Peyer's patch (tissue), 4 donors: Measurements from ENCODE around the gene GPC6. TPM values are rescaled to one million over a fixed set of nuclear protein-coding genes. Genes with fewer than 3 reads are reported as not detected.

ENCODE experiments used
- DNase-seq, 3 donors: peaks; one replicate each; pipeline ENCODE4 v3.0.0-alpha.2; 2017 to 2019
- H3K27ac ChIP-seq, 4 donors: fragments of 200-600 bp; sonication (generic); one replicate each; pipeline ENCODE4 v1.5.1; 2016 to 2019
- H3K27me3 ChIP-seq, 2 donors: fragments of 200-600 bp; sonication (generic); one replicate each; pipeline ENCODE4 v1.5.1; 2019
- H3K36me3 ChIP-seq, 3 donors: fragments of 200-600 bp; sonication (generic); one replicate each; pipeline ENCODE4 v1.5.1; 2016 to 2019
- H3K4me1 ChIP-seq, 4 donors: fragments of 200-600 bp; sonication (generic); one replicate each; pipeline ENCODE4 v1.5.1; 2016 to 2019
- H3K4me3 ChIP-seq, 4 donors: fragments of 200-600 bp; sonication (generic); 1 replicate in 3 of 4; 2 replicates in 1 of 4; pipeline ENCODE4 v1.5.1; 2016 to 2019; ENCODE audit warnings: mild to moderate bottlenecking in 1 of 4
- H3K9me3 ChIP-seq, 4 donors: fragments of 200-600 bp; sonication (generic); one replicate each; pipeline ENCODE4 v1.5.1; 2016 to 2019; ENCODE audit warnings: mild to moderate bottlenecking in 1 of 4
- POLR2A ChIP-seq, 2 donors: fragments of 450-650 bp; IDR thresholded peaks; one replicate each; pipeline ENCODE4 v1.5.1; 2017; ENCODE audit warnings: antibody characterized with exemption in 2 of 2, mild to moderate bottlenecking in 2 of 2, moderate library complexity in 2 of 2
- total RNA-seq, 4 donors: library from RNA; depleted of rRNA; stranded (reverse); fragments of >200 nt; gene quantifications; one replicate each; pipeline ENCODE4 v1.1.0, GENCODE V29; 2016
- TF ChIP-seq, protein P1 (sequence below), 6 experiments: fragments of 450-650 bp in 4 of 6; fragments of 200-600 bp in 2 of 6; sonication (generic) in 1 of 6; IDR thresholded peaks; one replicate each; pipeline ENCODE4 v1.5.1; 2017 to 2019; ENCODE audit warnings: antibody characterized with exemption in 6 of 6, mild to moderate bottlenecking in 3 of 6, moderate library complexity in 1 of 6

The GPC6 gene
- total RNA-seq, 4 donors from 2014 or later, result 1.6 to 13.2 (median 2.6) TPM

DNA sequence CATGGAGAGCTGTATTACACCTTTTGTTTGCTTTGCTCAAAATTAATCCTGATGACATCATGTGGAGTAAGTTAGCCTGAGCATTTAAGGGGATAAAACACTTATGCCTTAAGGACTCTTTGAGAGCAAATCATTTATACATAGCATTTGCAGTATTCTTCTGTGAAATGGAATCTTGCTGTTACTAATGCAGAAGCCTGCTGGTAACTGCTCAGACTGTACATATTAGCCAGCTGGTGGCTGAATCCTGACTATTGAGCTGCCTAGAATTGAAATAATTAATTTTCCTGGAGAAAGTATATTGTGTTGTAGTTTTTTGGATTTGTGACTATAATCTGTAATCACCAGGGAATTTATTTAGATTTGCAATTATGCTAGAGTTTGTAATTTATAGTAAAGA is 363.2 kb downstream of the GPC6 start:
- Histone ChIP-seq H3K4me3 (no peak overlapping the region), H3K27ac (no peak overlapping the region), H3K27me3 (no peaks in the 10 kb centered on the region), H3K4me1 (no peaks in the 10 kb centered on the region), H3K9me3 (no peaks in the 10 kb centered on the region), H3K36me3 (no peaks in the 10 kb centered on the region)
- TF ChIP-seq POLR2A (IDR thresholded peaks at IDR 0.05), result no peak
- TF ChIP-seq, protein P1, sequence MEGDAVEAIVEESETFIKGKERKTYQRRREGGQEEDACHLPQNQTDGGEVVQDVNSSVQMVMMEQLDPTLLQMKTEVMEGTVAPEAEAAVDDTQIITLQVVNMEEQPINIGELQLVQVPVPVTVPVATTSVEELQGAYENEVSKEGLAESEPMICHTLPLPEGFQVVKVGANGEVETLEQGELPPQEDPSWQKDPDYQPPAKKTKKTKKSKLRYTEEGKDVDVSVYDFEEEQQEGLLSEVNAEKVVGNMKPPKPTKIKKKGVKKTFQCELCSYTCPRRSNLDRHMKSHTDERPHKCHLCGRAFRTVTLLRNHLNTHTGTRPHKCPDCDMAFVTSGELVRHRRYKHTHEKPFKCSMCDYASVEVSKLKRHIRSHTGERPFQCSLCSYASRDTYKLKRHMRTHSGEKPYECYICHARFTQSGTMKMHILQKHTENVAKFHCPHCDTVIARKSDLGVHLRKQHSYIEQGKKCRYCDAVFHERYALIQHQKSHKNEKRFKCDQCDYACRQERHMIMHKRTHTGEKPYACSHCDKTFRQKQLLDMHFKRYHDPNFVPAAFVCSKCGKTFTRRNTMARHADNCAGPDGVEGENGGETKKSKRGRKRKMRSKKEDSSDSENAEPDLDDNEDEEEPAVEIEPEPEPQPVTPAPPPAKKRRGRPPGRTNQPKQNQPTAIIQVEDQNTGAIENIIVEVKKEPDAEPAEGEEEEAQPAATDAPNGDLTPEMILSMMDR (IDR thresholded peaks at IDR 0.05), result no peak
- no peak for DNase-seq

DNA sequence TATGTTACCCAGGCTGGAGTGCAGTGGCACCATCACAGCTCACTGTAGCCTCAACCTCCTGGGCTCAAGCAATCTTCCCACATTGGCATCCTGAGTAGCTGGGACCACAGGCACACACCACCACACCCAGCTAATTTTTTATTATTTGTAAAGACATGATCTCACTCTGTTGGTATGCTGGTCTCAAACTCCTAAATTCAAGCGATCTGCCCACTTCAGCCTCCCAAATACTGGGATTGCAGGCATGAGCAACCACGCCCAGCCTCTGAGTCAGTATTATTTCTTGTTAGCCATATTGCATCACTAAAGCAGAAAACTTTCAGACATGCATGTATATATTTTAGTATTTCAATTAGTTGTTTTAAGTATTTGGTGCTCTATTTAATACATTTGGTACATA is 376.4 kb downstream of the GPC6 start:
- Histone ChIP-seq H3K4me1 (no peaks in the 10 kb centered on the region), H3K36me3 (no peaks in the 10 kb centered on the region), H3K4me3 (no peak overlapping the region), H3K9me3 (no peaks in the 10 kb centered on the region), H3K27me3 (no peaks in the 10 kb centered on the region), H3K27ac (no peak overlapping the region)
- no peak for DNase-seq
- no peak for TF ChIP-seq POLR2A (IDR thresholded peaks at IDR 0.05)
- TF ChIP-seq, protein P1 (IDR thresholded peaks at IDR 0.05), result no peak

DNA sequence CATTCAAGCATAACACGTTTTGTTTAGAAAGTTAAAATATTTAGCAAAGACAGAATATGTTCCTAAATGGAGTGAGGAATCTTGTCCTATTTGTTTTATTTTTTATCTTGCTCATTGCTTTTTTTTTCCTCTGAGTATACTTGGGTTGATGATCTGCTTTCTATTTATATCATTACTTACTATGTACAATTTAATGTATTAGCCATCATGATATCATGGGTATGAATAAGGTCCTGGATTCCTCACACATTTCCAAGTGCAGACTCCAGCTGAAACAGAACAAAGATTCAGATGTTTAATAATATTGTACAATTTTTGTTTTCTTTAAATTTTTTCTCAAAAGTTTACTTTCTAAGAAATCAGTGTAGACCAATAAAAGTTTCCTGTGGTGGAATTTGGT is 388.2 kb downstream of the GPC6 start:
- no peak overlapping the region for H3K4me3 ChIP-seq
- H3K27me3 ChIP-seq, result no peaks in the 10 kb centered on the region
- no peak overlapping the region for H3K27ac ChIP-seq
- H3K9me3 ChIP-seq, result no peaks in the 10 kb centered on the region
- DNase-seq, result no peak
- no peak for TF ChIP-seq POLR2A (IDR thresholded peaks at IDR 0.05)
- TF ChIP-seq, protein P1 (IDR thresholded peaks at IDR 0.05), result no peak
- H3K36me3 ChIP-seq, result no peaks in the 10 kb centered on the region
- no peaks in the 10 kb centered on the region for H3K4me1 ChIP-seq

DNA sequence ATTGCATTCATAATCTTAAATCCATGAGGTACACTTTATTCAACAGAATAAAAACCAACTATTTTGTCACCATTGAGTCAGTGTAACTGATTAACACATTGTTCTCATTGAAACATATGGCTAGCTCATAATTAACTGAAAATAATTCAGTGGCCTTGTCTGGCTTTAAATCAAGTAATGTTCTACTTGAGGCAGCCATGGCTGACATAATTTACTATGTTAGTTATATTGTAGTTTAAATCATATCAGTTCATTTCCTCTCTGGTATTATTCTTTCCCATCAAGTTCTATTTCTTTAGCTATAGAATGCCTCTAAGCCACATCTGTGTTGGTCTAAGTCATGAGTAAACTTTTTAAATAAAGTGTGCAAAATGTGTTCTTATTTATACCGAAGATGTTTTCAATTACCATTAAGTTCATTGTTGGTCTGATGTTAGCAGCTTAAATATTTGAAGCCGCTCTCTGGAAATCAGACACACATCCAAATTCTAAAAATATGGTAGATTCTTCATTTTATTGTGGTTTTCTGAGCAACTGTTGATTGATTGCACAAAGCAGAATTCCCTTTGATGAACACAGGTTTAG is 393.7 kb downstream of the GPC6 start:
- DNase-seq, result no peak
- no peak for TF ChIP-seq POLR2A (IDR thresholded peaks at IDR 0.05)
- TF ChIP-seq, protein P1 (IDR thresholded peaks at IDR 0.05), result no peak

DNA sequence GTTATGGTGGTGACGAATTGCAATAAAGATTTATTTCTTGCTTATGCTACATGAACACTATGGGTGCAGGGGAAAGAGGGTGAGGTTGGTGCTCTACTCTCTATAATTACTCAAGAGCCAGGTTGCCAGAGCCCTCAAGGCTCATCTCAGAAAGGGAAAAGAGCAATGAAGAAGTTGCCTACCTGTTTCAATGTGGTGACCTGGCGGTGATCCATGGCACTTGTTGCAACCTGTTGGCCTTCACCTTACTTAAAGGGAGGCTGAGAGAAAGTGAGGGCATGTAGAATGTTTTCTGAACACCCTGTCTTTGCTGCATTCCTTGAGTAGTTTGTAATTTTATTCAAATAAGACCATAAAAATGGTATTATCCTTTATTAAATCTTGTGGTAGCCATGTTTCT is 394.4 kb downstream of the GPC6 start:
- H3K36me3 ChIP-seq, result no peaks in the 10 kb centered on the region
- DNase-seq, result no peak
- H3K27ac ChIP-seq, result no peak overlapping the region
- H3K27me3 ChIP-seq, result no peaks in the 10 kb centered on the region
- no peaks in the 10 kb centered on the region for H3K4me1 ChIP-seq
- no peak overlapping the region for H3K4me3 ChIP-seq
- TF ChIP-seq, protein P1 (IDR thresholded peaks at IDR 0.05), result no peak
- no peak for TF ChIP-seq POLR2A (IDR thresholded peaks at IDR 0.05)
- no peaks in the 10 kb centered on the region for H3K9me3 ChIP-seq

More for the DNA sequence above, 393.7 kb downstream of the GPC6 start:
- Histone ChIP-seq H3K27ac (no peak overlapping the region), H3K9me3 (no peaks in the 10 kb centered on the region), H3K36me3 (no peaks in the 10 kb centered on the region), H3K27me3 (no peaks in the 10 kb centered on the region), H3K4me3 (no peak overlapping the region), H3K4me1 (no peaks in the 10 kb centered on the region)

DNA sequence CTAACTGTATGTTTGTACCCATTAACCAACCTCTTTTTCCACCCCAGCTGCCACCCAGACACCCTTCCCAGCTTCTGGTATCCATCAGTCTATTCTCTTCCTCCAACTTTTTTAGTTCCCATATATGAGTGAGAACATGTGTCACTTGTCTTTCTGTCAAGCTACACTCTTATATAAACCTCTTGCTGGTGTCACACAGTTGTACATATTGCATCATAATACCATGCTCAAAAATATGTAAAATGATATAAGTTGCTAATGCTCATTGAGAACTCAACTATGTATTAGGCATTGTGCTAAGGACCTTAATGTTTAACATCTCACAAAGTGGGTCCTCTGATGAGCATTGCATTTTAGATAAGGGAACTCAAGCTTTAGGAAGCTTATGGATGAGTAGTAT is 395.4 kb downstream of the GPC6 start:
- no peak for DNase-seq
- Histone ChIP-seq H3K9me3 (no peaks in the 10 kb centered on the region), H3K27ac (no peak overlapping the region), H3K27me3 (no peaks in the 10 kb centered on the region), H3K4me3 (no peak overlapping the region), H3K36me3 (no peaks in the 10 kb centered on the region), H3K4me1 (no peaks in the 10 kb centered on the region)
- no peak for TF ChIP-seq POLR2A (IDR thresholded peaks at IDR 0.05)
- TF ChIP-seq, protein P1 (IDR thresholded peaks at IDR 0.05), result no peak
